ENCODE data around the gene GDPD5. TPM values are rescaled to one million over a fixed set of nuclear protein-coding genes. Genes with fewer than 3 reads are reported as not detected.
A peak's percentile ranks its signal among the peaks of the same experiment; 100 is the strongest.

GDPD5 gene
- total RNA-seq, 1 experiment from 2014 or later, result 7.8 TPM

GRCh38 chr11:75527130-75527529 lies 1.4 kb upstream of the GDPD5 start:
- H2AFZ ChIP-seq (ENCODE audit: low read length), result no peak overlapping the region
- no peak overlapping the region for H3K27ac Mint-ChIP-seq
- H2BK20ac ChIP-seq (ENCODE audit: low read depth, low read length, poor library complexity, severe bottlenecking), result no peak overlapping the region
- no peaks in the 10 kb centered on the region for H3K79me2 ChIP-seq (ENCODE audit: insufficient read depth, low read length)
- H3T11ph ChIP-seq (ENCODE audit: low read length), result no peak overlapping the region
- no peaks in the 10 kb centered on the region for H3K79me1 ChIP-seq (ENCODE audit: insufficient read depth, low read depth, low read length, poor library complexity, severe bottlenecking)
- H2AK5ac ChIP-seq (ENCODE audit: insufficient read length, low read length), result no peak overlapping the region
- H3K4me1 Mint-ChIP-seq, result peaks cover 22 to 31% of the 10 kb centered on the region in 2 experiments
- no peaks in the 10 kb centered on the region for H3K9me3 ChIP-seq (ENCODE audit: control insufficient read depth, low read depth, low read length)
- no peaks in the 10 kb centered on the region for H3K9me3 Mint-ChIP-seq
- DNase-seq, result no peak
- H3K27ac ChIP-seq (ENCODE audit: insufficient read length, low read depth, low read length), result no peak overlapping the region
- peaks cover 17% of the 10 kb centered on the region; the same call in 1 of the 2 replicates for H3K27me3 ChIP-seq (ENCODE audit: insufficient read depth, low read length)
- H4K91ac ChIP-seq (ENCODE audit: insufficient read length, low read depth, low read length), result no peak overlapping the region
- H2BK12ac ChIP-seq (ENCODE audit: insufficient read length, low read depth, low read length), result no peak overlapping the region
- H3K9ac ChIP-seq (ENCODE audit: extremely low read depth, insufficient read length, low read length), result no peak overlapping the region
- H2BK5ac ChIP-seq (ENCODE audit: insufficient read length, low read length), result no peak overlapping the region
- H3K56ac ChIP-seq (ENCODE audit: insufficient read length, low read depth, low read length), result no peak overlapping the region
- H3K18ac ChIP-seq (ENCODE audit: insufficient read length, low read depth, low read length), result no peak overlapping the region
- no peaks in the 10 kb centered on the region for H4K20me1 ChIP-seq (ENCODE audit: control insufficient read depth, insufficient read depth, insufficient read length)
- H3K14ac ChIP-seq (ENCODE audit: insufficient read depth, low read length), result no peak overlapping the region
- no peak overlapping the region for H4K8ac ChIP-seq (replicated peaks; ENCODE audit: insufficient read length, low read depth, low read length)
- peaks cover 42% of the 10 kb centered on the region for H3K27me3 Mint-ChIP-seq (ENCODE audit: low read depth)
- H3K4me3 Mint-ChIP-seq, result peak overlapping the region; percentile 82 to 94
- H2BK120ac ChIP-seq (ENCODE audit: low read depth, low read length, poor library complexity, severe bottlenecking), result no peak overlapping the region
- no peaks in the 10 kb centered on the region for H3K4me1 ChIP-seq (ENCODE audit: insufficient read depth, low read length)
- H3K23me2 ChIP-seq (ENCODE audit: insufficient read length, low read depth, low read length, poor library complexity, severe bottlenecking), result peaks cover 15% of the 10 kb centered on the region
- H3K23ac ChIP-seq (ENCODE audit: insufficient read length, low read depth, low read length), result no peak overlapping the region
- H3K4ac ChIP-seq (ENCODE audit: low read depth, low read length), result no peak overlapping the region
- H4K5ac ChIP-seq (ENCODE audit: insufficient read length, low read depth, low read length), result no peak overlapping the region
- H2BK15ac ChIP-seq (ENCODE audit: low read depth, low read length), result no peak overlapping the region
- WGBS (ENCODE audit: extremely low coverage, insufficient read length, low lambda C conversion rate), result no CpG with 5 or more reads among the region's 5 CpGs
- no peak overlapping the region for H3K4me2 ChIP-seq (ENCODE audit: insufficient read depth, insufficient read length, low read length)
- TF ChIP-seq CTCF (conservative IDR thresholded peaks at IDR 0.05), result no peak
- no peaks in the 10 kb centered on the region for H3K36me3 Mint-ChIP-seq (ENCODE audit: insufficient read depth in 1 of 3, low read depth in 3 of 3)
